Measurements from ENCODE around the gene NCOA3.

DNA sequence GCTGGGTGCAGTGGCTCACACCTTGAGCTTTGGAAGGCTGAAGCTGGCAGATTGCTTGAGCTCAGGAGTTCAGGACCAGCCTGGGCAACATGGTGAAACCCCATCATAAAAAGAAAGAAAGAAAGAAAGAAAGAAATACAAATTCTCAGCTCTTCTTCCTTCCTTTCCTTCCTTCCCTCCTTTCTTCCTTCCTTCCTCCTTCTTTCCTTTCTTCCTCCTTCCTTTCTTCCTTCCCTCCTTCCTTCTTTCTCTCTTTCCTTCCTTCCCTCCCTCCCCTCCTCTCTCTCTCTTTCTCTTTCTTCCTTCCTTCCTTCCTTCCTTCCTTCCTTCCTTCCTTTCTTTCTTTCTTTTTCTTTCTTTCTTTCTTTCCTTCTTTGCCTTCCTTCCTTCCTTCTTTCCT, 21.0 kb upstream of the NCOA3 start:
- TF ChIP-seq EZH2phosphoT487 (IDR thresholded peaks at IDR 0.05; ENCODE audit: borderline replicate concordance) (no peak), CTCF (conservative IDR thresholded peaks at IDR 0.05; ENCODE audit: low read length) (no peak)
